Globus pallidus (tissue), 1 donor: ENCODE measurements around the gene TXNL4A.
"Not testable (repeated sequence)": the region's sequence is repeated elsewhere in the genome, so short reads cannot be mapped to it uniquely, and the experiment has no call there.

Source experiments
- DNase-seq: peaks from one replicate; pipeline ENCODE4 v3.0.0-alpha.2; 2015; ENCODE audit warnings: low spot score

Gene TXNL4A

GRCh38 chr18:79999701-80000100, 11.3 kb upstream of the TXNL4A start:
- DNase-seq, result not testable (repeated sequence)

DNA sequence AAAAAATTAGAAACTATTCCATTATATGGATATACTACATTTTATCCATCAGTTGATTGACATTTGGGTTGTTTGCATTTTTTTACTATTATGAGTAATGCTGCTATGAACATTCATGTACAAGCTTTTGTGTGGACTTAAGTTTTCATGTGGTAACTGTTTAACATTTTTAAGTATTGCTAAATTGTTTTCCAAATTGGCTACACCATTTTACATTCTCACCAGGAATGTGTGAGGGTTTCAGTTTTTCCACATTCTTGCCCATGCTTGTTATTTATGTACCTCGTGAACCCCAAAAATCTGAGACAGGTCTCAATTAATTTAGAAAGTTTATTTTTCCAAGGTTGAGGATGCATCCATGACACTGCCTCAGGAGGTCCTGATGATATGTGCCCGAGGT, 3.1 kb upstream of the TXNL4A start:
- no peak for DNase-seq

DNA sequence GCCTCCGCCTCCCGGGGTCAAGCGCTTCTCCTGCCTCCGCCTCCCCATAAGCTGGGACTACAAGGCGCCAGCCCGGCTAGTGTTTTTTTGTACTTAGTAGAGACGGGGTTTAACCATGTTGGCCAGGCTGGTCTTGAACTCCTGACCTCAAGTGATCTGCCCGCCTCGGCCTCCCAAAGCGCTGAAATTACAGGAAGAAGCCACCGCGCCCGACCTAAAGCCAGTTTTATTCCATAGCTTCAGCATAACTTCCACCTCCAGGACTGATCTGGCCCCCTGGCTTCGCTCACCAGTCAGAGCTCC, 783 bp upstream of the TXNL4A start:
- DNase-seq, result no peak

GRCh38 chr18:79988071-79988450, 302 bp downstream of the TXNL4A start:
- peak; percentile 63 for DNase-seq

DNA sequence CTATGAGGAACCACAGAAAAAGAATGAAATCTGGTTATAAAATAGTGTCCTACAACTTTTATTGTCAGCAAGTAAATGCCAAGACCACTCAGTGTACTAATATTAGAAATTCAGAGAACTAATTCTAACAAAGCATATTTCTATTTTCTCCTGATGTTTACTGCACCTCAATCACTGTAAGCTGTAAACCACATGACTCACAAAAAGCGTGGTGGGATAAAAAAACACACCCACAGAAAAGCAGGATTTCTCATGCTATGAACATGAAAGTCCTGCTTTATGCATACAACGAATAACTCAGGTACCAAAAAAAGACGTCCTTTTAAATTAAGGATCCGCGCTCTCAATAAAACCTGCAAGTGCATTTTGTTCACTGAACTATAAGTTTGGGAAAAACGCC, 797 bp downstream of the TXNL4A start:
- no peak for DNase-seq

- DNase-seq, result no peak
These were observed 1.6 kb downstream of the TXNL4A start for GRCh38 chr18:79986726-79987125.

- no peak for DNase-seq
These were observed 3.2 kb downstream of the TXNL4A start for GRCh38 chr18:79985172-79985571.

DNA sequence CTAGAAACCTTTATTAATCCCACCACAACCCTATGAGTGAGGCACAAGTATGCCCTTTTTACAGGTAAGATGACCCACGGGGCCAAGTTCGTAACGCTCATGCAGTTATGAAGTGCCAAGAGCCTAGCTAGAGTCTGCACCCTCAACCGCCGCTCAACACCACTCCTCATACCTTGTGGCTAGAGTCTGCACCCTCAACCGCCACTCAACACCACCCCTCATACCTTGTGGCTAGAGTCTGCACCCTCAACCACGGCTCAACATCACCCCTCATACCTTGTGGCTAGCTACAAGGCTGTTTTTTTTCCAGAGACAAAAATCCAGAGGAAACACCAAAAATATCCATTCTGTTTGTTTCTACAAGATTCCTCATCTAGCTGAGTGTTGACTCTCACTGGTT, 4.6 kb downstream of the TXNL4A start:
- DNase-seq, result no peak

DNA sequence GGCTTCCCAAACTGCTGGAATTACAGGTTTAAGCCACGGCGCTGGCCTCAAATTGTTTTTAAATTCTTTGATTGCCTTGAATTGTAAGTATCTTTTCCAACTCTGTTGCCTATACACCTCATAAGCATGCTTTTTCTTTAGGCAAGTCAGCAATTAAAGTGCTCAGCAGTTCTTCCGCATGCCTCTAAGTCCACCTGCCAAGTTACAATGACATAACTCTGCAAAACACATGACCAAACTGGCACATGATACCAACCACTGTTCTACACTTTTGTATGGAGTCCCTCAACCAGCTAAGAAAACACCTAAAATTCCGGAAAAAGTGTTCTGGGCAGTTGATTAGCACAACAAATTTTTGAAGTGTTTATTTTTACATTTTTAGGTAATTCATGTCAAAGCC, 5.1 kb downstream of the TXNL4A start:
- no peak for DNase-seq

GRCh38 chr18:79982736-79983135, 5.6 kb downstream of the TXNL4A start:
- DNase-seq, result peak; percentile 84

- no peak for DNase-seq
These were observed 7.8 kb downstream of the TXNL4A start for GRCh38 chr18:79980585-79980984.

GRCh38 chr18:79979843-79980242, 8.5 kb downstream of the TXNL4A start:
- no peak for DNase-seq

DNA sequence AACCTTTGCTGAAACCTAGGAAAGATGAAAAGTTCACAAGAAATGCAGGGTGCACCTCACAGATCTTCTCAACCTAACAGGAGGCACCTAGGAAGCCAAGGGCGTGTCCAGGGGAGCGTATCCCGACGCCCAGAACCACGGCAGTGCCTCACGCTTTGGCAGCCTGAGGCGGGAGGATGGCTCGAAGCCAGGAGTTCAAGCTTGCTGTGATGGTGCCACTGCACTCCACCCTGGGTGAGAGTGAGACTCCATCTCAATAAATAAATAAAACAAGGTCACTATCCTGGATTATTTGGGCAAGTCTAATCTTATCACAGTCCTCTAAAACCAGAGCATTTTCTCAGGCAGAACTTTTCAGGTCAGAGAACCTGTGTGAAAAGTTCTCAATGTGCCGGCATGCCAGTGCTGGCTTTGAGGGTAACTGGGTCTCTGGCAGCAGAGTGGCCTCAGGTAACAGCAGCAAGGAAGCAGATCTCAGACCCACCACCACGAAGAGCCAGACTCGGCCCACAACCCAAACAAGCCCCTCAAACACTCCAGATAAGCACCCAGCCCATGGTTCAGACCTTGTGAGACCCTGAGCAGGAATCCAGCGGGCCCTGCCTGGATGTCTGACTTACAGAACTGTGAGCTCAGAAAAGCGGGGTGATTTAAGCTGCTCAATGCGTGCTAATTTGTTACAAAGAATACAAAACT, 12.2 kb downstream of the TXNL4A start:
- no peak for DNase-seq

DNA sequence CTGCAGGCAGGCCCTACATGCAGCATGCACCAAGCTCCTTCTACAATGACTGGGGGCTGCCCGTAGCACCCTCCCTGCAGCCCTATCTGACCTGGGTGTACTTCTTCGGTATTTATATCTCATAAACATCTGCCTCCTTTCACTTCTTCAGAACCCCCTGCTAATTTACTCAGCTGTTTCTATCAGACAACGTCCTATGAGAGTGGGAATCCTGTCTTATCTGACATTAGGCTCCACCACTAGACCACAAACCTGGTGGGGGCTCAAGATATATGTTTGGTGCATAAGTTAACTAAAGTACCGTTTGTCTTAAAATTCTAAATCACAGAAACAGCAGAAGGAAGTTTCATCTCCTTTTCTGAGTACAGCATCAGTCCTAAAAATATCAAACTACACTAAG, 13.3 kb downstream of the TXNL4A start:
- DNase-seq, result no peak

DNA sequence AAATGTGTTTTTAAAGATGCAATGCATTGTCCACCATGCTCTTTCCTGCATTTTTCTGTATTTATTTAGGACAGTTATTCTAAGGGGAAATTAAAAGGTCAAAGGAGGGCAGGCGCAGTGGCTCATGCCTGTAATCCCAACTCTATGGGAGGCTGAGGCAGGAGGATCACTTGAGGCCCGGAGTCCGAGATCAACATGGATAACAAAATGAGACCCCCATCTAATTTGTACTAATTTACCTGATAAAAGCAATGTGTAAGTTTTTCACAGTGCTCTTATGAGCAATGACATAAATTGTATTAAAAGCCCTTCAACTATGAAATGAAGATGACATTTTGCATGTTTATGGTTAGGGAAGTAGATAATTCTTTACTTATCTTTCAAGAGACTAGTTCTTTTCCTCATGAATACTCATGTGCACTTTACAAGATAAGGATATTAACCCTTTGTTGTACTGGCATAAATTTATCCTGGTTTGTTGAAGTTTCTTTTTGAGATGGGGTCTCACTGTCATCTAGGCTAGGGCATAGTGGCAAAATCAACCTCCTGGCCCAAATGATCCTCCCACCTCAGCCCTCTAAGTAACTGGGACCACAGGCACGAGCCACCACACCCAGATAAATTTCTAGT, 14.2 kb downstream of the TXNL4A start:
- no peak for DNase-seq

DNA sequence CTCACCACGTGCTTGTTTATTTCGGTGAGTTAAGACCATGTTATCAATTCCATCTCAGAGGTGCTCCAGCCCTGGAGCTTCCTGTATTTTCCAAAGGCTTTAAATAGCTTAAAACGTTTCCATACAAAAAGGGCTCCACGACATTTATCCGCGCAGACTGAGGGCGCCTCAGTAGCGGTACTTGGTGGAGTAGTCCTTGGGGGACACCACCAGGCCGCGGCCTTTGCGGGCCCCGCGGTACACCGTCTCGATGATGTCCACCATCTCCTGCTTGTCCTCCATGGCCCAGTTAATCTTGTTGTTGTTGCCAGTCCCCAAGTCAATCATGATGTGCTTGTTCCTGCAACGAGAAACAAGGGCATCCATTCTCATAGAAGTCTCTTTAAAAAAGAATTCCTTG, 14.8 kb downstream of the TXNL4A start:
- DNase-seq, result no peak

- DNase-seq, result no peak
These were observed 15.6 kb downstream of the TXNL4A start for GRCh38 chr18:79972720-79973119.

DNA sequence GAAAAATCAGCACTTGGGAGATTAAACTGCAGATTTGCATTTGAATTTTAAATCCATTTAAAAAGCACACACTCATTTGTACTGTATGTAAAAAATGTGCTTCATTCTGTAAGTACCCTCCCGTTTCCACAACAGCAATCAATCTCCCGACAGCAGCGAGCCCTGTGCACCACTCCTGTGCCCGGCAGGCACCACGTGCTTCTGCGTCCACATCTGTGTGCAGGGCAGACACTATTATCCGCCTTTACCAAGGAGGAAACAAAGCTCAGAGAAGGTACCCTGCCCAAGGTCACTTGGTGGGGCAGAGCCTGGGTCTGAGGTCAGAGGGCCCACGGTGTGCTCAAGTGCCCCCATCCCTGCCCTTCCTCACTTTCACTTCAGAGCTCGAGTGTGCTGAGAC, 16.4 kb downstream of the TXNL4A start:
- no peak for DNase-seq

- DNase-seq, result no peak
These were observed 17.0 kb downstream of the TXNL4A start for GRCh38 chr18:79971211-79971952.

DNA sequence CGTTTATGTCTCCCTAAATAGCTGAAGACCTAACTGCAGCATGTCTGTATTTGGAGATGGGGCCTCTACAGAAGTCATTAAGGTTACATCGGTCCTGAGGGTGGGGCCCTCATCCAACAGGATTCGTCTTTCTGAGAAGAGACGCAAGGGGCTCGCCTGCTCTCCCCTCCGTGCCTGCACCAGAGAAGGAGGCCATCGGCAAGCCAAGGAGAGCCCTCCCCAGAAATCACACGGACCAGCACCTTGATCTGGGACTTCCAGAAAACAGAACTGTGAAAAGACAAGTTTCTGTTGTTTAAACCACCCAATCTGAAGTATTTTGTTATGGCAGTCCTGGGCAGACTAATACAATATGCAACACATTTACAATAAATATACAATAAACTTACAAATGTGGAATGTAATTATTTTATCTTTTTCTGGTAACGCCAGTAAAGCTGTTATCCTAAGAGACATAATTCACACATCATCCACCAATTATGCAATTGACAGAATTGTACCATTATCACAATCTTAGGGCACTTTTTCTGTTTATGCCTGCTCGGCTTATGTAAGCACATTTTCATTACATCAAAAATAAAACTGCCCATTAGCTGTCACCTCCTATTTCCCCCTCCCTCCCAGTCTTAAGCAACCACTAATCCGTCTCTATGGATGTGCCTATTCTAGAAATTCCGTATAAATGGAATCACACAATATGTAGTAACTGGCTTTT, 17.8 kb downstream of the TXNL4A start:
- DNase-seq, result no peak

DNA sequence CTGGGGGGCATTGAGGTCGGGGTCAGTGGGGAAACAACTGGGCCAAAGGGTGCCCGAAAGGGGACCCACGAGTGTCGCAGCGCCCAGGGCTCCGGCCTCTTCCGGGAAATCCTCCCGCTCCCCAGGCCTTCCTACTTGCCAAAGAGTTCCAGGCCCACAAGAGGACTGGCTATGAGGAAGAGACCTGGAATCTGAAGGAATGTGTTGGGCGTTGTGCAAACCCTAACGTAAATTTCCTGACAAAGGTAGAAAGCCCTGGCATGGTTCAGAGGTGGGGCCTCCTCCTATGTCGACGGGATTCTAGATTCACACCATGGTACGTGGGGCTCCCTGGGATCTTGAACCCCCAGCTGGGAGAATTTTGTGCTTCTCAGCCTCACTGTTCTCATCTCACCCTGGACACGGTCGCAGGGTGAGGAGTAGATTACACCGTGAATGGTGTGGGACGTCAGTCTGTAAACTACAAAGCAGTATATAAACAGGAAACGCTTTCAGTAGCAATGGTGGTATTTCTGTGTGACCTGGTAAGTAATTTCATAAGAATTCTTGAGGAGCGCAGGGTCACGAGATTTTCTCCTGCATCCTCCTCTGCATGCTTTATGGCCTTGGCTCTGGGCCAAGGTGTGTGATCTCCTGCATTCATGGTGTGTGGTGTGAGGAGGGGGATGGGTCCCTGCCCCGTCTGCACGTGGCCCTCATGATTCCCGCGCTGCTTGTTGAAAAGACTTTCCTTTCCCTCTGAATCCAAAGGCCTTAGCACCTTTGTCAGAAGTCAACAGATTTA, 23.1 kb downstream of the TXNL4A start:
- DNase-seq, result no peak
